HG03378 (cell line): Measurements from ENCODE around the gene PCSK5.
A peak's percentile ranks its signal among the peaks of the same experiment; 100 is the strongest.
"Not testable (repeated sequence)": the region's sequence is repeated elsewhere in the genome, so short reads cannot be mapped to it uniquely, and the experiment has no call there.

Experiments
- ATAC-seq: cut with Tn5 transposase; IDR thresholded peaks from one replicate; pipeline ENCODE4 v1.9.1; 2021; ENCODE audit warnings: mild to moderate bottlenecking, moderate library complexity; ENCODE audit not compliant: unreplicated experiment

Gene PCSK5

GRCh38 chr9:76341616-76342015 is 451.1 kb downstream of the PCSK5 start:
- no peak for ATAC-seq

DNA sequence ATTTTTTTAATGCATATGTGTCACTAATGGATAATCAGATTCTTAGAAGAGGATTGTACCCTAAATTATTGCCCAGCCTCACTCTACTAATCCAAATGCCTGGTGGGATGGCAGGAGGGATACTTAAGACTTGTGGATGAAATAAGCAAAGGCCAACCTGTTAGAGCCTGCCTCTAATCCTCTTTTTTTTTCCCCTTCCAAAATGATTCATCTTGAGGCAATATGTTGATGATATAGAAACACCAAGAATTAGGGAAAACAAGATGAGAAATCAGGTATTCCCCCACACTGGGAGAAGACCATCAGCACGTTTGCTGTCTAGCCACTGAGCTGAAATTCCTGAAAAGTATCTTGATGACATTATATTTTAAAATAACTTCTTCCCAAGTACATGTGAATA is 451.7 kb downstream of the PCSK5 start:
- no peak for ATAC-seq

GRCh38 chr9:76342858-76343257 is 452.4 kb downstream of the PCSK5 start:
- no peak for ATAC-seq

GRCh38 chr9:76349865-76350264 is 459.4 kb downstream of the PCSK5 start:
- no peak for ATAC-seq

- ATAC-seq: no peak
These were observed 460.5 kb downstream of the PCSK5 start for GRCh38 chr9:76351006-76351405.

- no peak for ATAC-seq
These were observed 461.6 kb downstream of the PCSK5 start for GRCh38 chr9:76352026-76352620.

DNA sequence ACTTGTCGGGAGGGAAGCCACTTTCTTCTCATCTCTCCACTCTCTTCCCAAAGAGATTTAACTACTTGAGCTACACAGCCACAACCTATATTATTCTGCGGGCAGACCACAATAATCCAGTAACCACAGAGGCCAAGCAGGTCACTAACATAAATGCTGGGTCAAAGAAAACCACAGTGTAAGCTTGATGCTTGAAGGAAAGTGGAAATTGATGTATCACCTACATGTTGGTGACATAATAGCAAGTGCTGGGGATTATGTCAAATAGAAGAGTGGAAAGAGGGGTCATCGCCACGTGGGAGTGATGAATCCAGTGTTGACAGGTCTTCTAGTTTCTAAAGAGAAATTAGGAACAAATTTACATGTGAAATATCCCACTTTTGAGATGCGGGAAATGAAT is 462.8 kb downstream of the PCSK5 start:
- ATAC-seq: no peak

GRCh38 chr9:76354221-76354620 is 463.7 kb downstream of the PCSK5 start:
- ATAC-seq: no peak

DNA sequence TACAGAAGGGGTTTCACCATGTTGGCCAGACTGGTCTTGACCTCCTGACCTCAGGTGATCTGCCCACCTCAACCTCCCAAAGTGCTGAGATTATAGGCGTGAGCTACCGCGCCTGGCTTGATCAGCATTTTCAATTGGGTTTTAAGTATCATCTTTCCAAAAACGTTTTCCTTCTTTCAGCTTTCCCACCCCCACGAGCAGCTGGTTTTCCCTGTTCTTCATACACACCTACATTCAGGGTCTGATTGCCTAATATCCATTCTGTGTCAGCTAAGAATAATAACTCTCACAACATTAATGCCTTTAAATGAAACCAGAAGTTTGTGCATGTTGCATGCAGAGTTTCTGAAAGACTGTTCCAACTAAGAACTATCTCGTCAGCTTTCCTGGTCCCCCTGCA is 465.4 kb downstream of the PCSK5 start:
- ATAC-seq: no peak

DNA sequence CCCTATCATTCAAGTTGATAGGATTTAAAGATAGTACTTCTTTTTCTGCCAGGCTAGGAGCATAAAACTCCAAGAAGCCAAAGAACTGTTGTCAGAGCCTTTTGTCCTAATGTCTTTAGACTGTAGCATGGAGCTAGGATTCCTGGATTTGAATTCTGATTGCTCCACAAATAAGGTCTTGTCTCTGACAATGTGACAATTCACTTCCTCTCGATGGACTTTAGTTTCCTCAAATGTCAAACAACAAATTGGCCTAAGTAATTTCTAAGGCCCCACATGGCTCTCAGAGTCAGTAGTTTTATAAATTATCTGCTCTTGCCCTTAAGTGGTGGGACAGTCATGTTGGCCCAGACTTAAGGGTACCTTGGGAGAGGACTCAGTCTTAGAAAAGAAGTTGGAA is 467.1 kb downstream of the PCSK5 start:
- no peak for ATAC-seq

GRCh38 chr9:76358628-76359280 is 468.3 kb downstream of the PCSK5 start:
- no peak for ATAC-seq

DNA sequence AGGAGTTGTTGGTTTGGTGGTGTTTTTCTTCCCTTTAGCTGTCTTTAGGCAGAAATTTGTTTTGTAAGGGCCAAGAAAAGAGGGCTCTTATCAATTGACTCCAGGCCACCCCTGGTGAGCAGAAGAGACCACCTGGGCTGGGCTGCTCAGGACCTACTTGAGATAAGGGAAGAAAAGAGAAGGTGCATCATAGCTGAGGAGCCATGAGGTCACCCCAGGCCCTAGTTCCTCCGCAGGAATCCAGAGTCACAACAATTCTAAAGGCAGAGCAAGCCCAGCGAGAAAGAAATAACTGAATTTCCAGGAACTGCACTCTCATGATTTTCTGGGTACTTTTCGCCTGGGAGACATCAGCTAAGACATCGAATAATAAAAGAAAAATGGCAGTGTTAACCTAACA is 468.9 kb downstream of the PCSK5 start:
- ATAC-seq: no peak

- no peak for ATAC-seq
These were observed 469.3 kb downstream of the PCSK5 start for GRCh38 chr9:76359766-76360165.

DNA sequence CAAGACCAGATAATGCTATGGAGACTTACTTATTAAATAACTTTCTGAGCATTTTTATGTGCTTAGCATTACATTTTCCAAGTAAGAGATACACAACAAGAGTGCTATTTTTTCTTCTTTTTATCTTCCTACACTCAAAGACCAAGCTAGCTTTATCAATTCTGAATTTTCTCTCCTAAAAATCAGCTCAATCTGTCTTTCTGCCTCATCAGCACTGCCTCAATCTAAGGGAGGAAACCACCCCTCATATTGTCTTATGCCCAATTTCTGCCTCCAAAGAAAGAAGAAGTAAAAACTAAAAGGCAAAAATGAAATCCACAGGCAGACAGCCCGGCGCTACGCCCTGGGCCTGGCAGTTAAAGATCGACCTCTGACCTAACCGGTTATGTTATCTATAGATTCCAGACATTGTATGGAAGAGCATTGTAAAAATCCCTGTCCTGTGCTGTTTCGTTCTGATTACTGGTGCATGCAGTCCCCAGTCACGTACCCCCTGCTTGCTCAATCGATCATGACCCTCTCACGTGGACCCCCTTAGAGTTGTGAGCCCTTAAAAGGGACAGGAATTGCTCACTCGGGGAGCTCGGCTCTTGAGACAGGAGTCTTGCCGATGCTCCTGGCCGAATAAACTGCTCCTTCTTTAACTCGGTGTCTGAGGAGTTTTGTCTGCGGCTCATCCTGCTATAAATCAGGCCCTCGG is 472.0 kb downstream of the PCSK5 start:
- not testable (repeated sequence) for ATAC-seq

DNA sequence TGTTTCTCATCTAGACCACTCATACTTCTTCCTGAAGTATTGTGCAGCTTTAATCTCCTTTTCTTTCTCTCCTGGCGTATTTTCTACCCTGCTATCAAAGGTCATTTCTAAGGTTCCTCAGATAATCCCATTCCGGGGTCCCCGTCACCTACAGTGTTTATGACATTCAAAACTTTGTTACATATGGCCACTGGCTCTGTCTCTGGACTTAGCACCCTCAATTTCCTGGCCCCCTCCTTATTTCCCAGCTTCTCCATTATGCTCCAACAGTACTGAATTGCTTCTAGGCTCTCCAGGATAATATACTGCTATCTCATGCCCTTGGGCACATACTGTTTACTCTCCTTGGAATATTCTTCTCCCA is 472.5 kb downstream of the PCSK5 start:
- ATAC-seq: no peak

- no peak for ATAC-seq
These were observed 474.6 kb downstream of the PCSK5 start for GRCh38 chr9:76365028-76365427.

- no peak for ATAC-seq
These were observed 475.8 kb downstream of the PCSK5 start for GRCh38 chr9:76366275-76366674.

- peak; percentile 73 for ATAC-seq
These were observed 479.1 kb downstream of the PCSK5 start for GRCh38 chr9:76369583-76369982.

DNA sequence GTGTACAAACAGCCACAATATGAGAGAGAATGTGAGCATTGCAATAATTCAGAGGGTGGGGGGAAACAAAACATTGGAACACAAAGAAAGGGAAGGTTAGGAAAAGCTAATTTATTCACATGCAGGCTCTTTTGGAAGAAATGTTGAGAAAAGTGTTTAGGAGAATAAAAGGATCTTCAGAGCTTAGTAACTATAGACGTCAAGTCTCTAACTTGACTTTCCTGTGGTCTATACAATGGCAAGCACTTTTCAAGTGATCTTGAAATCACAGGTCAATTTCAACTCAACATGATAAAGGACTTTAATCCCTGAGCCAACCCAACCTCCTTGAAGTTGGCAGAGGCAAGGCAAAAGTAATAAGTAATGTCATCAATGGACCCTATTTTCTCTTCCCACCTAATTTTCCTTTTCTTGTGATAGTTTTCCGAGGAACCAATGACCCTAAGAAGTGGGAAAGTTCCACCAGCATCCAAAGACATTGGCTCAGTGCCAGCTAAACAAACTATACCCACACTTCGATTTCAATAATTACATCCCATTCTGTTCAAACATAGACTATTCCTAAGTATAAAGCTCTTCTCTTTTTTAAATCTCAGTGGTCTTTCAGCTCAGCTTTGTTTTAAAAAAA is 480.0 kb downstream of the PCSK5 start:
- no peak for ATAC-seq

DNA sequence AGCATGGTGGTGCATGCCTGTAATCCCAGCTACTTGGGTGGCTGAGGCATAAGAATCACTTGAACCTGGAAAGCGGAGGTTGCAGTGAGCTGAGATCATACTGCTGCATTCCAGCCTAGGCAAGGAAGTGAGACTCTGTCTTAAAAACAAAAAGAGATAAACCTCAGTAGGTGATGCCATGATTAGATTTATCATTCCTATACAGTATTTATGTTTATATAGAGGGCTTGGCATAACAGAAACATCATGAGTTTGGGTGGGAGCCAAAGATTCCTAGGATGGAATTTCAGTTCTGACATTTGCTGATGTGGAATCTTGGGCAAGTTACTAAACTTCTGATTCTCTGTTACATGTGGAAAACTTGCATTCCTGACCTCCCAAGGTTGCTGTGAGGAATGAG is 481.4 kb downstream of the PCSK5 start:
- ATAC-seq: no peak

DNA sequence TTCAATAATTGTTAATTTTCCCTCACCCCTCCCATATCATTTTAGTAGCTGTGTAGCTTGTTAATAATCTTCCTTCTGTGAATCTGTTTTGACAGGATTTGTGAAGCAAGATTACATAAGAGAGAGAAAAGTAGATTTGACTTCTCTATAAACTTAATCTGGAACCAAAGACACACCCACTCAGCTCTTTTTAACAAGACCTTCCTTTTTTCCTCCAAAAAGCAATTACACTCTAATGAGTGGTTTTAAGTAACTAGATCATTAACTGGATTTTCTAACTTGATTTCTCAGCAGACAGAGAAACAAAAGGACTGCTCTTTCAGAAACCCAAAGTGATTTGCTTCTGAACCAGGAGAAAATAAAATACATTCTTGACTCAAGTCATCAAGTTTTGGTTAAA is 481.9 kb downstream of the PCSK5 start:
- no peak for ATAC-seq

DNA sequence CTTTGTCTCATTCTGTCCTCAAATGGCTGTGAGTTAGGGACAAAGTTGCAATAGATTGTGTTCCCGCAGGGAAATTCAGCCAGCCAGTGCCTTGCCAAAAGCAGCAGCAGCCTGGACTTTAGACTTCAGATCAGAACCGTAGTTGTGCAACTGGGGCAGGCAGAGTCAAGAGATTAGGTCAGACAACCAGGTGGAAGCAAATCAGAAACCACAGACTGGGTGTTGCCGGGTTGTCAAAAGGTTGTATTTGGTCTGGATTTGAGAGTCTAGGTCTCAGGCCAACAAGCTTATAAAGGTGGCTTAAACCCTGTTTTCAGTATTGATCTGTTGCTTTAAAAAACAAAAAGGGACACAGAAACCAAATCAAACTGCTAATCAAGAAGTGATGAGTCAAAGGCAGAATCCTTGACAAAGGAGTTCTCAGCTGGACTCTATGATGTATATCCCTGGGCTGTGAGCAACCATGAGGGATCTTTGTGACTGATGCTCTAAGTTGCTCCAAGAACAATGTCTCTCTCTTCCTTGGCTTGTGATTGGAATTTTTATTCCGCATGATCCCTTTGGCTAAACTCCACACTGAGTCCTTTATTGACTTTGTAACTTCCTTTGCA is 482.8 kb downstream of the PCSK5 start:
- no peak for ATAC-seq
